Keratinocyte (primary cell): ENCODE results near the gene RBM19. TPM values are rescaled to one million over a fixed set of nuclear protein-coding genes. Genes with fewer than 3 reads are reported as not detected.

Source experiments
- DNase-seq: peaks from one replicate; pipeline ENCODE4 v3.0.0-alpha.2; 2011; ENCODE audit warnings: low read depth, missing footprints, low spot score
- FAIRE-seq: peaks from 2 replicates; lab custom pipeline; 2011; peaks lifted over from hg19 to GRCh38; lab: Jason Lieb, UNC
- H2AFZ ChIP-seq: 2 replicates; pipeline ENCODE4 v1.6.0; 2012; ENCODE audit warnings: low read length, control low read depth, inconsistent platforms; ENCODE audit not compliant: control insufficient read depth
- H3K27ac ChIP-seq: 2 replicates; pipeline ENCODE4 v1.5.1; 2011; ENCODE audit warnings: low read length; ENCODE audit not compliant: control insufficient read depth, insufficient read depth
- H3K27me3 ChIP-seq: 3 replicates; pipeline ENCODE4 v1.6.0; 2011; ENCODE audit warnings: low read length; ENCODE audit not compliant: control insufficient read depth, insufficient read depth; ENCODE audit errors: extremely low read depth
- H3K36me3 ChIP-seq, 2 experiments: 2 replicates in 1 of 2; 3 replicates in 1 of 2; pipeline ENCODE4 v1.5.1; 2011; ENCODE audit warnings: low read length in 2 of 2, mild to moderate bottlenecking in 1 of 2; ENCODE audit not compliant: control insufficient read depth in 2 of 2, insufficient read depth in 2 of 2; ENCODE audit errors: extremely low read depth in 1 of 2
- H3K4me1 ChIP-seq: 3 replicates; pipeline ENCODE4 v1.5.1; 2011; ENCODE audit warnings: low read length; ENCODE audit not compliant: control insufficient read depth, insufficient read depth; ENCODE audit errors: extremely low read depth
- H3K4me2 ChIP-seq: 3 replicates; pipeline ENCODE4 v1.6.0; 2011; ENCODE audit warnings: low read depth, low read length; ENCODE audit not compliant: control insufficient read depth, insufficient read depth; ENCODE audit errors: extremely low read depth
- H3K4me3 ChIP-seq, 3 experiments: fragments of 200-600 bp in 1 of 3; sonication (generic) in 1 of 3; 2 replicates in 2 of 3; 3 replicates in 1 of 3; pipeline ENCODE4 v1.5.1; 2011 to 2016; ENCODE audit warnings: low read length in 3 of 3, mild to moderate bottlenecking in 3 of 3, control low read depth in 2 of 3, inconsistent platforms in 1 of 3, low read depth in 1 of 3, mixed read lengths in 1 of 3, mixed run types in 1 of 3, moderate library complexity in 1 of 3; ENCODE audit not compliant: control insufficient read depth in 2 of 3, insufficient read depth in 2 of 3; ENCODE audit errors: extremely low read depth in 1 of 3
- H3K79me2 ChIP-seq: 2 replicates; pipeline ENCODE4 v1.6.0; 2012; ENCODE audit warnings: low read length; ENCODE audit not compliant: control insufficient read depth, insufficient read depth
- H3K9ac ChIP-seq: 3 replicates; pipeline ENCODE4 v1.6.0; 2011; ENCODE audit warnings: low read length; ENCODE audit not compliant: control insufficient read depth, insufficient read depth; ENCODE audit errors: extremely low read depth
- H3K9me1 ChIP-seq: 3 replicates; pipeline ENCODE4 v1.6.0; 2011; ENCODE audit warnings: low read length; ENCODE audit not compliant: control insufficient read depth, insufficient read depth; ENCODE audit errors: extremely low read depth
- H3K9me3 ChIP-seq: 2 replicates; pipeline ENCODE4 v1.5.1; 2012; ENCODE audit warnings: low read depth, low read length; ENCODE audit not compliant: control insufficient read depth
- H4K20me1 ChIP-seq: 3 replicates; pipeline ENCODE4 v1.6.0; 2011; ENCODE audit warnings: low read length; ENCODE audit not compliant: control insufficient read depth, insufficient read depth; ENCODE audit errors: extremely low read depth
- EZH2 ChIP-seq: IDR thresholded peaks from one replicate; pipeline ENCODE4 v1.6.1; 2012; ENCODE audit warnings: inconsistent platforms, mild to moderate bottlenecking, low read length, moderate library complexity
- dilution Hi-C: fragments of 300-500 bp; cut with MboI; formaldehyde crosslinking; loops from one replicate; pipeline ENCODE4 v1.7.0; 2020; ENCODE audit warnings: low sequenced_read_pairs; ENCODE audit not compliant: extremely low pct_ligation_motif_present
- polyA plus RNA-seq, 5 experiments: library from polyadenylated mRNA; depleted of rRNA in 3 of 5; stranded (reverse) in 3 of 5; stranded (forward) in 1 of 5; unstranded in 1 of 5; fragments of >200 nt; gene quantifications; 1 replicate in 1 of 5; 2 replicates in 3 of 5; 3 replicates in 1 of 5; pipeline versions ENCODE4 v1.2.1 to v1.2.3, GENCODE V29; 2011 to 2012; ENCODE audit warnings: missing spikeins in 2 of 5, low read depth in 1 of 5, low replicate concordance in 1 of 5
- TF ChIP-seq, protein P1 (sequence below), 3 experiments: IDR thresholded peaks in 1 of 3; conservative IDR thresholded peaks in 1 of 3; optimal IDR thresholded peaks in 1 of 3; 2 replicates in 2 of 3; 3 replicates in 1 of 3; pipeline versions ENCODE3 to v1.5.1; 2011; ENCODE audit warnings: low read length in 3 of 3, mild to moderate bottlenecking in 3 of 3, moderate library complexity in 2 of 3, control low read depth in 1 of 3, inconsistent platforms in 1 of 3; ENCODE audit not compliant: insufficient read depth in 2 of 3; ENCODE audit errors: extremely low read depth in 1 of 3

The RBM19 gene
- polyA plus RNA-seq, 1 donor (not counting 4 experiments of a cell fraction or from before 2014, with no cell fraction given), result 14.6 TPM

DNA sequence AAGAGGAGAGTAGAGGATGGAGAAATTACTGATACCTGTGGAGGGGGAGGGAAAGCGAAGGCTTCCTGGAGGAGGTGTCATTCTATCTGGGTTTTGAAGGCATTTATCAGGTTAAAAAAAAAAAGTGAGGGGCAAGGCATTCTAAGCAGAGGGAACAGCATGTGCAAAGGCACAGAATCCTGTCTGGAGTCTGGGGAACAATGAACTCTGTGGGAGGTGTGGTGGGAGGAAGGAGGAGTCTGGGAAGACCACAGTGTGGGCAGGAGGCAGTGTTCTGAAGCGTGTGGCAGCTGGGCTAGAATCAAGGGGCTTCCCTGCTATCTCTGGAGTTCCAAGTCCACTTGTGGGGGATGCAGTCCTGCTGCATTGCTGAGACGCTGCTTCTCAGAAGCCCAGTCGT lies 123.4 kb downstream of the RBM19 start:
- Histone ChIP-seq H4K20me1 (no peaks in the 10 kb centered on the region), H3K27ac (no peak overlapping the region), H3K9ac (no peak overlapping the region), H3K9me3 (no peaks in the 10 kb centered on the region), H2AFZ (no peak overlapping the region), H3K4me2 (no peak overlapping the region), H3K36me3 (peaks cover 4 to 13% of the 10 kb centered on the region in 2 experiments), H3K27me3 (no peaks in the 10 kb centered on the region), H3K79me2 (no peaks in the 10 kb centered on the region), H3K9me1 (no peaks in the 10 kb centered on the region), H3K4me1 (no peaks in the 10 kb centered on the region), H3K4me3 (no peak overlapping the region)
- FAIRE-seq (no peak), DNase-seq (no peak)
- TF ChIP-seq, protein P1, sequence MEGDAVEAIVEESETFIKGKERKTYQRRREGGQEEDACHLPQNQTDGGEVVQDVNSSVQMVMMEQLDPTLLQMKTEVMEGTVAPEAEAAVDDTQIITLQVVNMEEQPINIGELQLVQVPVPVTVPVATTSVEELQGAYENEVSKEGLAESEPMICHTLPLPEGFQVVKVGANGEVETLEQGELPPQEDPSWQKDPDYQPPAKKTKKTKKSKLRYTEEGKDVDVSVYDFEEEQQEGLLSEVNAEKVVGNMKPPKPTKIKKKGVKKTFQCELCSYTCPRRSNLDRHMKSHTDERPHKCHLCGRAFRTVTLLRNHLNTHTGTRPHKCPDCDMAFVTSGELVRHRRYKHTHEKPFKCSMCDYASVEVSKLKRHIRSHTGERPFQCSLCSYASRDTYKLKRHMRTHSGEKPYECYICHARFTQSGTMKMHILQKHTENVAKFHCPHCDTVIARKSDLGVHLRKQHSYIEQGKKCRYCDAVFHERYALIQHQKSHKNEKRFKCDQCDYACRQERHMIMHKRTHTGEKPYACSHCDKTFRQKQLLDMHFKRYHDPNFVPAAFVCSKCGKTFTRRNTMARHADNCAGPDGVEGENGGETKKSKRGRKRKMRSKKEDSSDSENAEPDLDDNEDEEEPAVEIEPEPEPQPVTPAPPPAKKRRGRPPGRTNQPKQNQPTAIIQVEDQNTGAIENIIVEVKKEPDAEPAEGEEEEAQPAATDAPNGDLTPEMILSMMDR (optimal IDR thresholded peaks at IDR 0.05 in 1 of 3, IDR thresholded peaks at IDR 0.05 in 1 of 3, conservative IDR thresholded peaks at IDR 0.05 in 1 of 3; ENCODE audit: extremely low read depth in 1 of 3, insufficient read depth in 2 of 3, low read length in 3 of 3), result no peak
- no peak for TF ChIP-seq EZH2
- dilution Hi-C loops, result no loop called here

DNA sequence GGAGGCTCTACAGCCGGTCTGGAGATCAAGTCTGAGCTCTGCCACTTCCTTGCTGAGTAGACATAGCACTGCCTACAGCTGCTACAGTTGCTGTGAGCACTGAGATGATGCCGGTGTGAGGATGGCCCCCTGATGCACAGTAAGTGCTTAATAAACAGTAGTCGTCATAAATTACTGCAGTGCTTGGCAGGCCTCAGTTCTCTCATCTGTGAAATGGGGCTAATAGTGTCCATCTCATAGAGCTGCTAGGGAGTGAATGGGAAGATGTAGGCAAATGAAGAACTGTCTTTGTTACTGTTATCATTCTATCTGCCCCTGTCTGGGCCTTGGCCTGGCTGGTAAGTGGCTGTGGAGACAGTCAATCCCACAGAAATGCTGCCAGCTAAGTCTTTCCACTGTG lies 124.3 kb downstream of the RBM19 start:
- FAIRE-seq, result no peak

More for the DNA sequence above, 124.3 kb downstream of the RBM19 start:
- Histone ChIP-seq H3K4me1 (no peaks in the 10 kb centered on the region), H3K9me1 (no peaks in the 10 kb centered on the region), H3K27ac (no peak overlapping the region), H3K4me2 (no peak overlapping the region), H3K9ac (no peak overlapping the region), H3K4me3 (no peak overlapping the region), H3K27me3 (no peaks in the 10 kb centered on the region), H3K36me3 (peaks cover 4 to 11% of the 10 kb centered on the region in 2 experiments), H3K9me3 (no peaks in the 10 kb centered on the region), H3K79me2 (no peaks in the 10 kb centered on the region), H2AFZ (no peak overlapping the region), H4K20me1 (no peaks in the 10 kb centered on the region)
- no peak for DNase-seq
- dilution Hi-C loops, result no loop called here
- TF ChIP-seq EZH2, result no peak
- TF ChIP-seq, protein P1 (optimal IDR thresholded peaks at IDR 0.05 in 1 of 3, IDR thresholded peaks at IDR 0.05 in 1 of 3, conservative IDR thresholded peaks at IDR 0.05 in 1 of 3; ENCODE audit: extremely low read depth in 1 of 3, insufficient read depth in 2 of 3, low read length in 3 of 3), result no peak
